HEK293 (cell line): ENCODE data around the gene ZBTB14.

Experiments
- CTCF ChIA-PET: fragments of 350-600 bp; formaldehyde crosslinking; extraction: SDS; loops from one replicate; lab custom pipeline; 2021; ENCODE audit warnings: antibody characterized with exemption; lab: Yijun Ruan, JAX
- POLR2A ChIA-PET: fragments of 300-600 bp; formaldehyde crosslinking; extraction: SDS; loops from one replicate; lab custom pipeline; 2020; ENCODE audit warnings: antibody characterized with exemption, inconsistent platforms; lab: Yijun Ruan, JAX
- H3K27ac ChIP-seq: fragments of 200-500 bp; sonication (Bioruptor generic); 2 replicates; pipeline ENCODE4 v1.5.1; 2014; ENCODE audit warnings: low read depth, low read length, control low read depth, inconsistent platforms; ENCODE audit errors: extremely low read depth
- H3K36me3 ChIP-seq, 2 experiments: fragments of 200-500 bp in 1 of 2; sonication (Bioruptor generic) in 1 of 2; 1 replicate in 1 of 2; 2 replicates in 1 of 2; pipeline ENCODE4 v1.5.1; 2014 to 2017; ENCODE audit warnings: inconsistent platforms in 2 of 2, low read length in 2 of 2; ENCODE audit not compliant: control insufficient read depth in 2 of 2, insufficient read depth in 1 of 2
- H3K4me1 ChIP-seq: fragments of 200-500 bp; sonication (Bioruptor generic); 2 replicates; pipeline ENCODE4 v1.5.1; 2014; ENCODE audit warnings: mild to moderate bottlenecking, low read length, inconsistent platforms; ENCODE audit not compliant: control insufficient read depth, insufficient read depth
- H3K4me3 ChIP-seq: 2 replicates; pipeline ENCODE4 v1.5.1; 2011; ENCODE audit warnings: low read depth, mild to moderate bottlenecking, control low read depth, low read length, moderate library complexity
- H3K9me3 ChIP-seq: fragments of 200-500 bp; sonication (Bioruptor generic); 2 replicates; pipeline ENCODE4 v1.5.1; 2014; ENCODE audit warnings: low read depth, low read length, inconsistent platforms; ENCODE audit not compliant: control insufficient read depth, insufficient read depth
- HOXC10 ChIP-seq: sonication (generic); formaldehyde crosslinking; IDR thresholded peaks from 2 replicates; pipeline ENCODE4 v1.8.1; 2023; ENCODE audit warnings: mild to moderate bottlenecking, missing genetic modification reagents
- KLF16 ChIP-seq: fragments of 450-650 bp; formaldehyde crosslinking; IDR thresholded peaks from 2 replicates; pipeline ENCODE4 v1.5.1; 2017; ENCODE audit warnings: missing biosample characterization, missing genetic modification characterization
- KLF8 ChIP-seq: fragments of 450-650 bp; formaldehyde crosslinking; IDR thresholded peaks from 2 replicates; pipeline ENCODE4 v1.5.1; 2016; ENCODE audit warnings: missing biosample characterization, missing genetic modification characterization
- RBAK ChIP-seq: fragments of 450-650 bp; formaldehyde crosslinking; IDR thresholded peaks from 2 replicates; pipeline ENCODE4 v1.5.1; 2016; ENCODE audit warnings: missing biosample characterization, missing genetic modification characterization
- SALL2 ChIP-seq: fragments of 450-650 bp; formaldehyde crosslinking; IDR thresholded peaks from 2 replicates; pipeline ENCODE4 v1.5.0; 2017; ENCODE audit warnings: missing biosample characterization, mild to moderate bottlenecking, missing genetic modification characterization, borderline replicate concordance
- YY2 ChIP-seq: fragments of 450-650 bp; formaldehyde crosslinking; IDR thresholded peaks from 2 replicates; pipeline ENCODE4 v1.5.1; 2016; ENCODE audit warnings: missing biosample characterization, missing genetic modification characterization
- ZBTB48 ChIP-seq: fragments of 450-650 bp; formaldehyde crosslinking; IDR thresholded peaks from 2 replicates; pipeline ENCODE4 v1.5.1; 2016; ENCODE audit warnings: missing biosample characterization, missing genetic modification characterization
- ZEB2 ChIP-seq: fragments of 450-650 bp; formaldehyde crosslinking; IDR thresholded peaks from 2 replicates; pipeline ENCODE4 v1.5.1; 2016; ENCODE audit warnings: missing biosample characterization, missing genetic modification characterization
- ZNF174 ChIP-seq: fragments of 450-650 bp; formaldehyde crosslinking; IDR thresholded peaks from 2 replicates; pipeline ENCODE4 v1.5.0; 2017; ENCODE audit warnings: missing biosample characterization, mild to moderate bottlenecking, missing genetic modification characterization
- ZNF202 ChIP-seq: fragments of 450-650 bp; formaldehyde crosslinking; IDR thresholded peaks from 2 replicates; pipeline ENCODE4 v1.5.1; 2016; ENCODE audit warnings: missing biosample characterization, missing genetic modification characterization, borderline replicate concordance
- ZNF214 ChIP-seq: fragments of 450-650 bp; formaldehyde crosslinking; IDR thresholded peaks from 2 replicates; pipeline ENCODE4 v1.5.1; 2017; ENCODE audit warnings: missing biosample characterization, mild to moderate bottlenecking, missing genetic modification characterization, borderline replicate concordance
- ZNF23 ChIP-seq: fragments of 450-650 bp; formaldehyde crosslinking; IDR thresholded peaks from 2 replicates; pipeline ENCODE4 v1.5.1; 2016; ENCODE audit warnings: missing biosample characterization, missing genetic modification characterization, borderline replicate concordance
- ZNF239 ChIP-seq: fragments of 450-650 bp; formaldehyde crosslinking; IDR thresholded peaks from 2 replicates; pipeline ENCODE4 v1.5.1; 2016; ENCODE audit warnings: missing biosample characterization, missing genetic modification characterization
- ZNF274 ChIP-seq, 2 experiments: fragments of 200-500 bp in 1 of 2; fragments of 450-650 bp in 1 of 2; sonication (Bioruptor generic) in 1 of 2; formaldehyde crosslinking in 1 of 2; IDR thresholded peaks; 2 replicates each; pipeline versions ENCODE4 v1.5.1 to v1.6.1; 2014 to 2016; ENCODE audit warnings: borderline replicate concordance in 1 of 2, inconsistent platforms in 1 of 2, low read length in 1 of 2, missing biosample characterization in 1 of 2, missing genetic modification characterization in 1 of 2
- ZNF292 ChIP-seq: fragments of 450-650 bp; formaldehyde crosslinking; IDR thresholded peaks from 2 replicates; pipeline ENCODE4 v1.5.1; 2016; ENCODE audit warnings: low read depth, missing biosample characterization, missing genetic modification characterization, borderline replicate concordance
- ZNF302 ChIP-seq: fragments of 450-650 bp; formaldehyde crosslinking; IDR thresholded peaks from 2 replicates; pipeline ENCODE4 v1.5.1; 2016; ENCODE audit warnings: missing biosample characterization, missing genetic modification characterization, low read depth
- ZNF335 ChIP-seq: fragments of 450-650 bp; formaldehyde crosslinking; conservative IDR thresholded peaks from 2 replicates; pipeline ENCODE4 v1.5.1; 2016; ENCODE audit warnings: missing biosample characterization, missing genetic modification characterization
- ZNF426 ChIP-seq: fragments of 450-650 bp; formaldehyde crosslinking; IDR thresholded peaks from 2 replicates; pipeline ENCODE4 v1.5.1; 2017; ENCODE audit warnings: missing biosample characterization, missing genetic modification characterization, mild to moderate bottlenecking, inconsistent platforms, moderate library complexity
- ZNF501 ChIP-seq: fragments of 450-650 bp; formaldehyde crosslinking; IDR thresholded peaks from 2 replicates; pipeline ENCODE4 v1.5.1; 2016; ENCODE audit warnings: missing biosample characterization, missing genetic modification characterization
- ZNF521 ChIP-seq: fragments of 450-650 bp; formaldehyde crosslinking; IDR thresholded peaks from 2 replicates; pipeline ENCODE4 v1.5.1; 2017; ENCODE audit warnings: missing biosample characterization, mild to moderate bottlenecking, missing genetic modification characterization
- ZNF560 ChIP-seq: fragments of 450-650 bp; formaldehyde crosslinking; IDR thresholded peaks from 2 replicates; pipeline ENCODE4 v1.5.1; 2017; ENCODE audit warnings: missing biosample characterization, missing genetic modification characterization, borderline replicate concordance
- ZNF561 ChIP-seq: fragments of 450-650 bp; IDR thresholded peaks from 2 replicates; pipeline ENCODE4 v1.5.1; 2018; ENCODE audit warnings: missing biosample characterization, missing genetic modification characterization, borderline replicate concordance
- ZNF621 ChIP-seq: fragments of 450-650 bp; formaldehyde crosslinking; IDR thresholded peaks from 2 replicates; pipeline ENCODE4 v1.5.1; 2017; ENCODE audit warnings: missing biosample characterization, missing genetic modification characterization
- ZNF658 ChIP-seq: fragments of 450-650 bp; formaldehyde crosslinking; IDR thresholded peaks from 2 replicates; pipeline ENCODE4; 2016; ENCODE audit warnings: missing biosample characterization, missing genetic modification characterization
- ZNF670 ChIP-seq: fragments of 450-650 bp; formaldehyde crosslinking; IDR thresholded peaks from 2 replicates; pipeline ENCODE4 v1.5.1; 2016; ENCODE audit warnings: missing biosample characterization, missing genetic modification characterization, low read depth
- ZNF701 ChIP-seq: fragments of 450-650 bp; formaldehyde crosslinking; IDR thresholded peaks from 2 replicates; pipeline ENCODE4 v1.5.1; 2016; ENCODE audit warnings: missing biosample characterization, missing genetic modification characterization
- ZNF785 ChIP-seq: fragments of 450-650 bp; formaldehyde crosslinking; IDR thresholded peaks from 2 replicates; pipeline ENCODE4 v1.5.1; 2016; ENCODE audit warnings: missing biosample characterization, missing genetic modification characterization
- ZSCAN30 ChIP-seq: fragments of 450-650 bp; IDR thresholded peaks from 2 replicates; pipeline ENCODE4 v1.5.1; 2018; ENCODE audit warnings: missing biosample characterization, mild to moderate bottlenecking, missing genetic modification characterization, moderate library complexity
- TF ChIP-seq, protein P1 (sequence below): fragments of 450-650 bp; formaldehyde crosslinking; IDR thresholded peaks from 2 replicates; pipeline ENCODE4 v1.5.1; 2016; ENCODE audit warnings: missing biosample characterization, missing genetic modification characterization
- TF ChIP-seq, protein P2 (sequence below): fragments of 450-650 bp; formaldehyde crosslinking; IDR thresholded peaks from 2 replicates; pipeline ENCODE4 v1.5.1; 2016; ENCODE audit warnings: missing biosample characterization, missing genetic modification characterization, borderline replicate concordance
- TF ChIP-seq, protein P3 (sequence below): fragments of 450-650 bp; formaldehyde crosslinking; IDR thresholded peaks from 2 replicates; pipeline ENCODE4 v1.5.1; 2016; ENCODE audit warnings: missing biosample characterization, missing genetic modification characterization

Gene ZBTB14

DNA sequence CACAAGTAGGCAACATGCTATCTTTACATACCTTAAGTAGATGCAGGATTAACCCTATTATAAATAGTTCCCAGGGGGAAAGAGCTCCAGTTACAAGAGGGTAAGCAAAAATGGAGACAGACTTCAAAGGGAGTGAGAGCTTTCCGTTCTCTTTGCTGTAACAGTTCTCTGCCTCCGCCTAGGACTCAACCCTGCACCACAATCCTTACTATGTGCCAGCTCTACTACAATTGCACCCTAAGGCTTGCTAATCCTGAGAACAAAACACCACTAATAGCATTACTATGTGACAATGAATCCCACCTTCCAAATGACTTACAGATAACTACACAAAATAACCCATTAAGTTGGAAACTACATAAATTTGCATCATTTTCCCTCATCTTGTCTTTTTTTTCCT lies 7.7 kb downstream of the ZBTB14 start:
- TF ChIP-seq ZNF658 (tag by site-specific recombination) (no peak), ZNF239 (no peak), KLF8 (tag by site-specific recombination) (no peak), ZNF292 (tag by site-specific recombination) (no peak), ZNF785 (tag by site-specific recombination) (no peak), ZNF521 (no peak), ZNF561 (tag by site-specific recombination) (no peak), ZNF560 (tag by site-specific recombination) (no peak), KLF16 (tag by site-specific recombination) (no peak), ZNF621 (tag by site-specific recombination) (no peak), ZNF274 (IDR thresholded peaks at IDR 0.05; ENCODE audit: low read length) (no peak), ZNF274 (tag by site-specific recombination; IDR thresholded peaks at IDR 0.05; ENCODE audit: borderline replicate concordance) (no peak), ZNF426 (tag by site-specific recombination) (no peak), HOXC10 (CRISPR knock-in tag) (no peak), ZNF202 (no peak), RBAK (tag by site-specific recombination) (no peak), ZNF501 (tag by site-specific recombination) (no peak), ZNF335 (tag by site-specific recombination) (no peak), ZEB2 (tag by site-specific recombination) (no peak)
- TF ChIP-seq, protein P1, sequence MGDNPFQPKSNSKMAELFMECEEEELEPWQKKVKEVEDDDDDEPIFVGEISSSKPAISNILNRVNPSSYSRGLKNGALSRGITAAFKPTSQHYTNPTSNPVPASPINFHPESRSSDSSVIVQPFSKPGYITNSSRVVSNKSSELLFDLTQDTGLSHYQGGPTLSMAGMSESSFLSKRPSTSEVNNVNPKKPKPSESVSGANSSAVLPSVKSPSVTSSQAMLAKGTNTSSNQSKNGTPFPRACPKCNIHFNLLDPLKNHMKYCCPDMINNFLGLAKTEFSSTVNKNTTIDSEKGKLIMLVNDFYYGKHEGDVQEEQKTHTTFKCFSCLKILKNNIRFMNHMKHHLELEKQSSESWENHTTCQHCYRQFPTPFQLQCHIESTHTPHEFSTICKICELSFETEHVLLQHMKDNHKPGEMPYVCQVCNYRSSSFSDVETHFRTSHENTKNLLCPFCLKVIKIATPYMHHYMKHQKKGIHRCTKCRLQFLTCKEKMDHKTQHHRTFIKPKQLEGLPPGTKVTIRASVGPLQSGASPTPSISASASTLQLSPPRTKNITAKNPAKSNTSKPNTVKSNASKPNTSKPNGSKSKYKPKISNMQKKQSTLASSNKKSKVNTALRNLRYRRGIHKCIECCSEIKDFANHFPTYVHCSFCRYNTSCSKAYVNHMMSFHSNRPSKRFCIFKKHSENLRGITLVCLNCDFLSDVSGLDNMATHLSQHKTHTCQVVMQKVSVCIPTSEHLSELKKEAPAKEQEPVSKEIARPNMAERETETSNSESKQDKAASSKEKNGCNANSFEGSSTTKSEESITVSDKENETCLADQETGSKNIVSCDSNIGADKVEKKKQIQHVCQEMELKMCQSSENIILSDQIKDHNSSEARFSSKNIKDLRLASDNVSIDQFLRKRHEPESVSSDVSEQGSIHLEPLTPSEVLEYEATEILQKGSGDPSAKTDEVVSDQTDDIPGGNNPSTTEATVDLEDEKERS (tag by site-specific recombination): no peak
- TF ChIP-seq, protein P2, sequence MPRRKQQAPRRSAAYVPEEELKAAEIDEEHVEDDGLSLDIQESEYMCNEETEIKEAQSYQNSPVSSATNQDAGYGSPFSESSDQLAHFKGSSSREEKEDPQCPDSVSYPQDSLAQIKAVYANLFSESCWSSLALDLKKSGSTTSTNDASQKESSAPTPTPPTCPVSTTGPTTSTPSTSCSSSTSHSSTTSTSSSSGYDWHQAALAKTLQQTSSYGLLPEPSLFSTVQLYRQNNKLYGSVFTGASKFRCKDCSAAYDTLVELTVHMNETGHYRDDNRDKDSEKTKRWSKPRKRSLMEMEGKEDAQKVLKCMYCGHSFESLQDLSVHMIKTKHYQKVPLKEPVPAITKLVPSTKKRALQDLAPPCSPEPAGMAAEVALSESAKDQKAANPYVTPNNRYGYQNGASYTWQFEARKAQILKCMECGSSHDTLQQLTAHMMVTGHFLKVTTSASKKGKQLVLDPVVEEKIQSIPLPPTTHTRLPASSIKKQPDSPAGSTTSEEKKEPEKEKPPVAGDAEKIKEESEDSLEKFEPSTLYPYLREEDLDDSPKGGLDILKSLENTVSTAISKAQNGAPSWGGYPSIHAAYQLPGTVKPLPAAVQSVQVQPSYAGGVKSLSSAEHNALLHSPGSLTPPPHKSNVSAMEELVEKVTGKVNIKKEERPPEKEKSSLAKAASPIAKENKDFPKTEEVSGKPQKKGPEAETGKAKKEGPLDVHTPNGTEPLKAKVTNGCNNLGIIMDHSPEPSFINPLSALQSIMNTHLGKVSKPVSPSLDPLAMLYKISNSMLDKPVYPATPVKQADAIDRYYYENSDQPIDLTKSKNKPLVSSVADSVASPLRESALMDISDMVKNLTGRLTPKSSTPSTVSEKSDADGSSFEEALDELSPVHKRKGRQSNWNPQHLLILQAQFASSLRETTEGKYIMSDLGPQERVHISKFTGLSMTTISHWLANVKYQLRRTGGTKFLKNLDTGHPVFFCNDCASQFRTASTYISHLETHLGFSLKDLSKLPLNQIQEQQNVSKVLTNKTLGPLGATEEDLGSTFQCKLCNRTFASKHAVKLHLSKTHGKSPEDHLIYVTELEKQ (tag by site-specific recombination): no peak
- Histone ChIP-seq H3K9me3 (no peaks in the 10 kb centered on the region), H3K27ac (no peak overlapping the region), H3K36me3 (peaks cover 10 to 30% of the 10 kb centered on the region in 2 experiments; a peak in 2 of 3 replicates), H3K4me1 (no peaks in the 10 kb centered on the region), H3K4me3 (no peak overlapping the region)
- ChIA-PET CTCF (no interaction called here), POLR2A (no interaction called here)

DNA sequence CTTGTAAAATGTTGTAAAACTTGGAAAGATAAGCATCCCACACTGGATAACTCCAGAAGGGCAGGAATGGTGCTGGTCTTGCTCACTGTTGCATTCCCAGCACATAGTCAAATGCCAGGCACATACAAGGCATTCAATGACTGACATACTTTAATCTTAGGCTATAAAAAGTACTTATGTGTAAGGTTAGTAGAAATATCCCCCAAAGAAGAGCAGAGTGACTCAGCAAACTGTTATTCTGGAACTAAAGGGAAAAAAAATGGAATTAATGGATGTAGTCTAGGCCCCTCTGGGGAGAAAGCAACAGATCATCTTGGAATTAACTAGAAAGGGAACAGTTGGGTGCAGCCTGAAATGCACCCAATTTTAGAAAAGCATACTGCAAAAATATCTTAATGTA lies 9.0 kb downstream of the ZBTB14 start:
- CTCF ChIA-PET: no interaction called here
- Histone ChIP-seq H3K4me1 (no peaks in the 10 kb centered on the region), H3K36me3 (peaks cover 4 to 17% of the 10 kb centered on the region in 2 experiments; a peak in 2 of 3 replicates), H3K27ac (no peak overlapping the region), H3K9me3 (no peaks in the 10 kb centered on the region), H3K4me3 (no peak overlapping the region)
- POLR2A ChIA-PET: no interaction called here
- no peak for TF ChIP-seq ZNF302 (tag by site-specific recombination)
- TF ChIP-seq, protein P3, sequence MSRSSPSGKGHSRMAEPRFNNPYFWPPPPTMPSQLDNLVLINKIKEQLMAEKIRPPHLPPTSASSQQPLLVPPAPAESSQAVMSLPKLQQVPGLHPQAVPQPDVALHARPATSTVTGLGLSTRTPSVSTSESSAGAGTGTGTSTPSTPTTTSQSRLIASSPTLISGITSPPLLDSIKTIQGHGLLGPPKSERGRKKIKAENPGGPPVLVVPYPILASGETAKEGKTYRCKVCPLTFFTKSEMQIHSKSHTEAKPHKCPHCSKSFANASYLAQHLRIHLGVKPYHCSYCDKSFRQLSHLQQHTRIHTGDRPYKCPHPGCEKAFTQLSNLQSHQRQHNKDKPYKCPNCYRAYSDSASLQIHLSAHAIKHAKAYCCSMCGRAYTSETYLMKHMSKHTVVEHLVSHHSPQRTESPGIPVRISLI (tag by site-specific recombination): no peak
- TF ChIP-seq YY2: no peak
- TF ChIP-seq ZNF23 (tag by site-specific recombination): no peak
- TF ChIP-seq ZNF292 (tag by site-specific recombination): no peak
- TF ChIP-seq ZSCAN30 (tag by site-specific recombination): no peak
- no peak for TF ChIP-seq ZBTB48 (tag by site-specific recombination)
- no peak for TF ChIP-seq ZNF701 (tag by site-specific recombination)
- TF ChIP-seq ZNF670 (tag by site-specific recombination): no peak
- TF ChIP-seq ZNF174 (tag by site-specific recombination): no peak
- no peak for TF ChIP-seq ZNF214 (tag by site-specific recombination)
- TF ChIP-seq SALL2: no peak
